Neural cell (in vitro differentiated cells): ENCODE measurements around the gene HSD11B2. TPM values are rescaled to one million over a fixed set of nuclear protein-coding genes. Genes with fewer than 3 reads are reported as not detected.

Experiments used
- H2AFZ ChIP-seq: fragments of 200-600, 300-800 bp; sonication (generic), shearing (Covaris generic); 2 replicates; pipeline ENCODE4 v1.6.0; 2014; ENCODE audit warnings: low read depth, mild to moderate bottlenecking, antibody characterized with exemption, low read length, moderate library complexity
- H3F3A ChIP-seq: fragments of 200-600 bp; shearing (Covaris generic); 2 replicates; pipeline ENCODE4 v1.6.1; 2016; ENCODE audit warnings: mild to moderate bottlenecking, moderate library complexity, mixed read lengths, antibody characterized with exemption, low read length; ENCODE audit not compliant: insufficient read depth, poor library complexity, severe bottlenecking
- H3K27ac ChIP-seq: fragments of 200-600, 300-800 bp; sonication (generic), shearing (Covaris generic); 2 replicates; pipeline ENCODE4 v1.5.1; 2014; ENCODE audit warnings: mild to moderate bottlenecking, low read length, moderate library complexity
- H3K27me3 ChIP-seq: fragments of 300-800, 200-600 bp; sonication (generic), shearing (Covaris generic); 2 replicates; pipeline ENCODE4 v1.6.0; 2014; ENCODE audit warnings: mild to moderate bottlenecking, low read depth, low read length, moderate library complexity; ENCODE audit not compliant: insufficient read depth
- H3K36me3 ChIP-seq: fragments of 300-800, 200-600 bp; sonication (generic), shearing (Covaris generic); 2 replicates; pipeline ENCODE4 v1.5.1; 2014; ENCODE audit warnings: mild to moderate bottlenecking, antibody characterized with exemption, low read length, moderate library complexity; ENCODE audit not compliant: insufficient read depth
- H3K4me2 ChIP-seq: fragments of 300-800, 200-600 bp; sonication (generic), shearing (Covaris generic); 2 replicates; pipeline ENCODE4 v1.6.0; 2014; ENCODE audit warnings: mild to moderate bottlenecking, low read length
- H3K4me3 ChIP-seq: fragments of 300-800, 200-600 bp; sonication (generic), shearing (Covaris generic); 2 replicates; pipeline ENCODE4 v1.5.1; 2014; ENCODE audit warnings: mild to moderate bottlenecking, low read length, moderate library complexity
- H3K79me2 ChIP-seq: fragments of 200-600 bp; shearing (Covaris generic); replicated peaks from 2 replicates; pipeline ENCODE4 v1.6.0; 2014; ENCODE audit warnings: mild to moderate bottlenecking, low read length, moderate library complexity; ENCODE audit not compliant: insufficient read depth
- H3K9ac ChIP-seq: fragments of 300-800, 200-600 bp; sonication (generic), shearing (Covaris generic); 2 replicates; pipeline ENCODE4 v1.6.1; 2016; ENCODE audit warnings: mild to moderate bottlenecking, low read length, mixed read lengths
- H3K9me2 ChIP-seq: fragments of 200-600 bp; shearing (Covaris generic); 2 replicates; pipeline ENCODE4 v1.6.1; 2016; ENCODE audit warnings: mild to moderate bottlenecking, low read length, mixed read lengths; ENCODE audit not compliant: insufficient read depth
- H3K9me3 ChIP-seq: fragments of 200-600, 300-800 bp; sonication (generic), shearing (Covaris generic); 2 replicates; pipeline ENCODE4 v1.6.1; 2016; ENCODE audit warnings: mild to moderate bottlenecking, mixed run types, low read length, moderate library complexity, mixed read lengths
- H4K20me1 ChIP-seq: fragments of 200-600 bp; shearing (Covaris generic); 2 replicates; pipeline ENCODE4 v1.6.1; 2016; ENCODE audit warnings: mild to moderate bottlenecking, mixed run types; ENCODE audit not compliant: insufficient read depth
- CTCF ChIP-seq: fragments of 450-650 bp; IDR thresholded peaks from 2 replicates; pipeline ENCODE4 v1.5.1; 2014; ENCODE audit warnings: antibody characterized with exemption, mild to moderate bottlenecking, moderate library complexity; ENCODE audit not compliant: poor library complexity, severe bottlenecking
- EP300 ChIP-seq: fragments of 450-650 bp; conservative IDR thresholded peaks from 2 replicates; pipeline ENCODE4 v1.6.1; 2014; ENCODE audit warnings: antibody characterized with exemption, mild to moderate bottlenecking, moderate library complexity; ENCODE audit not compliant: poor library complexity, severe bottlenecking
- EZH2 ChIP-seq: fragments of 200-600, 300-800 bp; shearing (Covaris generic), sonication (generic); IDR thresholded peaks from 2 replicates; pipeline ENCODE4 v1.6.1; 2014; ENCODE audit warnings: antibody characterized with exemption, low read length, borderline replicate concordance, mild to moderate bottlenecking; ENCODE audit not compliant: insufficient read depth, poor library complexity, severe bottlenecking
- MXI1 ChIP-seq: fragments of 450-650 bp; conservative IDR thresholded peaks from 2 replicates; pipeline ENCODE4 v1.6.1; 2014; ENCODE audit warnings: antibody characterized with exemption, mild to moderate bottlenecking; ENCODE audit not compliant: poor library complexity, severe bottlenecking
- POLR2AphosphoS5 ChIP-seq: IDR thresholded peaks from 2 replicates; pipeline ENCODE4 v1.6.1; 2012
- RAD21 ChIP-seq: fragments of 450-650 bp; conservative IDR thresholded peaks from 2 replicates; pipeline ENCODE4 v1.6.1; 2014; ENCODE audit warnings: antibody characterized with exemption, mild to moderate bottlenecking, moderate library complexity
- REST ChIP-seq: IDR thresholded peaks from 2 replicates; pipeline ENCODE4 v1.6.1; 2012; ENCODE audit warnings: borderline replicate concordance
- SMC3 ChIP-seq: fragments of 450-650 bp; conservative IDR thresholded peaks from 2 replicates; pipeline ENCODE4 v1.6.1; 2014; ENCODE audit warnings: antibody characterized with exemption, mild to moderate bottlenecking, moderate library complexity; ENCODE audit not compliant: poor library complexity
- TAF1 ChIP-seq: IDR thresholded peaks from 2 replicates; pipeline ENCODE4 v1.6.1; 2012; ENCODE audit warnings: low read depth
- polyA plus RNA-seq: library from polyadenylated mRNA; depleted of rRNA; stranded (reverse); fragments of >200 nt; gene quantifications from 2 replicates; pipeline ENCODE4 v1.2.3, GENCODE V29; 2014

Gene HSD11B2
- polyA plus RNA-seq, 1 donor from 2014 or later: 0.24 TPM

- Histone ChIP-seq H3K36me3 (no peaks in the 10 kb centered on the region), H3K9me2 (no peaks in the 10 kb centered on the region), H3F3A (no peaks in the 10 kb centered on the region), H3K79me2 (no peaks in the 10 kb centered on the region), H3K27me3 (no peaks in the 10 kb centered on the region), H3K9me3 (no peaks in the 10 kb centered on the region), H2AFZ (no peak overlapping the region), H3K9ac (no peak overlapping the region), H3K4me3 (no peak overlapping the region), H3K27ac (no peak overlapping the region), H4K20me1 (no peaks in the 10 kb centered on the region), H3K4me2 (no peak overlapping the region)
- no peak for TF ChIP-seq SMC3
- no peak for TF ChIP-seq MXI1
- TF ChIP-seq EZH2: no peak
- TF ChIP-seq CTCF: no peak
- TF ChIP-seq REST: no peak
- no peak for TF ChIP-seq TAF1
- TF ChIP-seq EP300: no peak
- no peak for TF ChIP-seq RAD21
- TF ChIP-seq POLR2AphosphoS5: no peak
Observed at GRCh38 chr16:67441271-67441753, 10.4 kb downstream of the HSD11B2 start.

- H3K79me2 ChIP-seq: no peaks in the 10 kb centered on the region
- H2AFZ ChIP-seq: no peak overlapping the region
- no peaks in the 10 kb centered on the region for H3K27me3 ChIP-seq
- no peaks in the 10 kb centered on the region for H3K9me2 ChIP-seq
- H3K4me3 ChIP-seq: no peak overlapping the region
- no peak overlapping the region for H3K27ac ChIP-seq
- H3K9me3 ChIP-seq: no peaks in the 10 kb centered on the region
- TF ChIP-seq POLR2AphosphoS5: no peak
- H3K9ac ChIP-seq: no peak overlapping the region
- H3K36me3 ChIP-seq: no peaks in the 10 kb centered on the region
- H3K4me2 ChIP-seq: no peak overlapping the region
- no peaks in the 10 kb centered on the region for H4K20me1 ChIP-seq
- H3F3A ChIP-seq: no peaks in the 10 kb centered on the region
Observed at GRCh38 chr16:67441907-67442306, 11.0 kb downstream of the HSD11B2 start.

GRCh38 chr16:67442581-67443255, 11.8 kb downstream of the HSD11B2 start:
- Histone ChIP-seq H3K4me2 (no peak overlapping the region), H3F3A (no peaks in the 10 kb centered on the region), H3K27me3 (no peaks in the 10 kb centered on the region), H3K27ac (no peak overlapping the region), H3K36me3 (no peaks in the 10 kb centered on the region), H4K20me1 (no peaks in the 10 kb centered on the region), H2AFZ (no peak overlapping the region), H3K9ac (no peak overlapping the region), H3K9me3 (no peaks in the 10 kb centered on the region), H3K9me2 (no peaks in the 10 kb centered on the region), H3K79me2 (no peaks in the 10 kb centered on the region), H3K4me3 (no peak overlapping the region)
- TF ChIP-seq EZH2 (no peak), CTCF (no peak), SMC3 (no peak), POLR2AphosphoS5 (no peak), EP300 (no peak), RAD21 (no peak), MXI1 (no peak), TAF1 (no peak), REST (no peak)
